Fibroblast of skin of right quadriceps (primary cell): ENCODE data around the gene CWC27.
A peak's percentile ranks its signal among the peaks of the same experiment; 100 is the strongest.
"Not testable (repeated sequence)": the region's sequence is repeated elsewhere in the genome, so short reads cannot be mapped to it uniquely, and the experiment has no call there.

ENCODE experiments used
- DNase-seq: peaks from one replicate; pipeline ENCODE4 v3.0.0-alpha.2; 2013

Gene CWC27

DNA sequence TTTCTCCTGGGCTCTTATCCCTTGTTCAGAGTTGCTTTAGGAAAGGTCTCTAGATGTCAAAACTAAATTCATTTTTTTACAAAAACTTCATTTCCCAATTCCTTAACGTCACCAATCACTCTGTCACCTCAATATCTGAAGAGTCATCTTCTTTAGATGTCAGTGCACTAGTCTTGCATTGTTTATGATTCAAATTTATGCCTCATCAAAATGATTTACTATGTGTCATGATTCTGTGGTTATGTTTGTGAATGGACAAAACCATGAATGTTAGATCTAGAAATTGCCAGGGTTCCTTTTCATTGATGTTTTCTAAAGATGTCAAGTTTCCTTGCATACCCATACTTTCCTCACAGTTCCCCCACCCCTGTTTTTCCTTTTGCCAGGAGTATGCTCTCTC, 21.5 kb downstream of the CWC27 start:
- peak; percentile 20 for DNase-seq

DNA sequence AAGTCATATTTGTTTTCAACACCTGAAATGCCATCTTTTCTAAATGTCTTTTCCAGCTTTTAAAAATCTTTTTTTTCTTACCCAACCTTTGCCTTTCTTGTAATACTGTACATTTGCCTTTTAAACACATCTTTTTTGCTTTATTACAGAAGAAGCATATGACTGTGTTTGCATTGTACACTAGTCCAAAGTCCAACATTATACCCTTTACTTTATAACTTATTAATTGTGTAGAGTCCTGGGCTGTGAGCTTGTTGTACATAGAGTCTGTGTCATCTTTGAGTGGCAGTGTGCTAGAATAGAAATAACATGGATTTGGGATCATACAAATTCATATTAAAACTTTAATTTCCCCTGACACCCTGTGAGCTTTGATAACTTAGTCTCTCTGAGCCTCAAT, 23.7 kb downstream of the CWC27 start:
- DNase-seq: no peak

DNA sequence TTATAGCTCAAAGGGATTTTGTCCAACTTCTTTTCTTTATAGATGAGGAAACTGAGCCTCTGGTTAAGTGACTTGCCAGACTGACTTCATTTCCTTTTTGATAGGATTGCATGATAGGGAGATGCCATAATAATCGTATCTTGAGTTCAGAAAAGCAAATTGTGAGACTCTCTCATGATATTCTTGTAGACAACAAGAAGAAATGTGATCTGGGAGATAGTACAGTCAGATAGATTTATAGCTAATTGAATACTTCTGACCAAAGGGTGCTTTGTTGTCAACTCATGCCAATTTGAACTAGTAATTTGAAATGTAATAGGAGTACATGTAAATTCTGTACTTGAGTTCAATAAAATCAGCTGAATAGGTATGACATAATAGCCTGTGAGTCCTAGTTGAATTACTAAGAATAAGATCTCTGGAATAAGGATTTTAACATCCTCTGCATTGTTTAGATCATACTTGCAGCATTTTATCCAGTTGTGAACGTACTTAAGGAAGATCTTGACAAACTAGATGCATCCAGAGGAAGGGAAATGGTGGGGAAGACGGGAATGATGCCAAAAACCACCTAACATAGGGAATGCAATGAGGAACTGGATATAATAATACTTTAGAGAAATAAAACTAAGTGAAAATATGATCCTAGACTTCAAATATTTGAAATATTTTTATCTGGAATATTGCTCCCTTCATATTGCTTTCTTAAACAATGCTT, 25.5 kb downstream of the CWC27 start:
- DNase-seq: no peak

DNA sequence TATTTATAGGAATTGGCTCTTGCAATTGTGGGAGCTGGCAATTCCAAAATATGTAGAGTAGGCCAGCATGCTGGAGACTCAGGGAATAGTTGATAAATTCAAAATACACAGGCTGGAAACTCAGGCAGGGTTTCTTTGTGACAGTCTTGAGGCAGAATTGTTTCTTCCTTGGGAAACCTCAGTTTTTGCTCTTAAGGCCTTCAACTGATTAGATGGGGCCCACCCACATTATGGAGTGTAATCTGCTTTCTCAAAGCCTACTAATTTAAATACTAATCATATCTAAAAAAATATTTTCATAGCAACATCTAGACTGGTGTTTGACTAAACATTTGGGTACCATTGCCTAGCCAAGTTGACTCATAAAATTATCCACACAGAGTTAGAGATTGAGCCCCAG, 27.6 kb downstream of the CWC27 start:
- DNase-seq: no peak

DNA sequence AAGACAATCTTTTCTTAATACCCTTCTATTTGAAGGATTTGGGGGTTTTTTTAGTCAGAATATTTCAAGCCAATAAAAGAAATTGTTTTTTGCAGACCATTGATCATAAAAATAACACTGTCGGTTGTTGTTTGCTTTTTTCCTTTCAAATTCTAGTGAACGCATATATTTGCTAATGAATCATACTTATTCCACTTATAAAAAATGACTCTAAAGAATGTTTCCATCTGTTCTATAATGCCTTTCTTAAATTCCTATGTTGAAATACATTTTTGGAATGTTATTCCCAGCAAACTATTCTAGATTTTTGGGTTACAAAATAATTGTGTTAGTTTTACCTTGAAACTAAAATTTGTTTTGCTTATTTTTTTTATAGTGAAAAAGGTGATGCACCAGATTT, 32.2 kb downstream of the CWC27 start:
- peak; percentile 22 for DNase-seq

DNA sequence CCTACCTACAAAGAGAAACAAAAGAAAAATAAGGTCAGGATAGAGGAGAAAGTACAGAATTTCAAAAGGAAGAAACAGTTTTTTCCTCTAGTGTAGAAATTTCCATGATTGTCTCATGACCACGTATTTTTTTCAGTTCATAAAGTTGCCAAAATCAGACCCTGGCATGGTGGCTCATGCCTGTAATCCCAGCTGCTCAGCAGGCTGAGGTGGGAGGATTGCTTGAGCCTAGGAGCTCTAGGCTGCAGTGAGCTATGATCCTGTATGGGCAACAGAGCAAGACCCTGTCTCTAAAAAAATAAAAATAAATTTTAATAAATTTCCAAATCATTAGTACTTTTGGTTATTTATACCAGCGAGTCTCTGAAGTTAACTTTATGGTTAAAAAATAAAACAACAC, 37.8 kb downstream of the CWC27 start:
- DNase-seq: no peak

DNA sequence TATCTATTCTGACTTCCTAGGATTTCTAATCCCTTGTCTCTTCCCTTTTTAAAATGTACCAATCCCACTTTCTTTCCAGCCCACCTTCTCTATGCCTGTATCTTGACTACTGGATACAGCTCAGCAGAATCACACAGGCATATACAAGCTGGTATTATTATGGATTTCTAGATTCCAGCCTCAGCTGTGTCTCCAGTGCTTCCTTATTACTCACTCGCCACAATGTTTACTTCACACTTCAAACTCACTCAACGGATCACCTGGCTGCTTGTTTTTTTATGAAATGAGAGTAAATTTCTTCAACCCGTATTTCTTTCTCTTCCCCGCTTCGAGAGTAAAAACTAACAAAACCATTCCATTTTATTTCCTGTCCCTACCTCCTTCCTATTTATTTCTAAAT, 38.8 kb downstream of the CWC27 start:
- DNase-seq: no peak

DNA sequence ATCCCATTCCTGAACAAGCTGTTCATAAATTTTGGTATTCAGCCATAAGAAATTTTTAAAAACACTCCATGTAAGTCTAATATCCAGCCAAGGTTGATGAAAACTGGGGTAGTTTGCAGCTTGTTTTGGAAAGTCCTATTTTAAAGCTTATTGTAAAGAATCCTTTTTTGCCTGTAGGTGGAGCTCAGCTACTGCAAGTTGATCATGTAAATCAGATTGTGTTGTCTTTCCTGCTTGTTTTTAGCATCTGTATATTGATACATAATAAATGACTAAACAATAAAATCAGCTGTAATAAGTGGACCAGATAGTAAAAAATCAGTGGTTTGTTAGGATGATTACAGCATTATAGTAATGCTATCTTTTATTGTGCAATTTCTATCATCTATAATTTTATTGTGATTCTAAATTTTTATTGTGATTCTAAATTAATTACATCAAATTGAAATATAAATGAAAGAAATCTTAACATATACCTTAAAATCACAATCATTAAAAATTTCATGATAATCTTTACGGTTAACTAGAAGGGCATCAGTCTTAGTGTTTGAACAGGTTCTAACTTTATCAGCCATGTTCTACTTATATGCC, 42.4 kb downstream of the CWC27 start:
- peak; percentile 58 for DNase-seq

DNA sequence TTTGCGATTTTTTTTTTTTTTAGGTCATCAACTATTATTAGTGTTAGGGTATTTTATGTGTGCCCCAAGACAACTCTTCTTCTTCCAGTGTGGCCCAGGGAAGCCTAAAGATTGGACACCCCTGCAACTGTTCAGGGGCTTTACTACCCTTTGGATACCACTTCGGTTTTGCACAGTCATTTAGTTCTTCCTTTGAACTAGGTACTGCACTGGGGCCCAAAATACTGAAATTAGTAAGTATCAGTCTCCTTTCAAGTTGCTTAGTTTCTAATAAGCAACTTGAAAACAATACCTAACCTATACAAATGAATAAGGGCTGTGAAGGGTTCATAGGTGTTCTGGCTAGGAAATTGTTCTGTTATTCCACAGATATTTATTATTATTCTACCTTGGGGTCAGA, 45.3 kb downstream of the CWC27 start:
- no peak for DNase-seq

DNA sequence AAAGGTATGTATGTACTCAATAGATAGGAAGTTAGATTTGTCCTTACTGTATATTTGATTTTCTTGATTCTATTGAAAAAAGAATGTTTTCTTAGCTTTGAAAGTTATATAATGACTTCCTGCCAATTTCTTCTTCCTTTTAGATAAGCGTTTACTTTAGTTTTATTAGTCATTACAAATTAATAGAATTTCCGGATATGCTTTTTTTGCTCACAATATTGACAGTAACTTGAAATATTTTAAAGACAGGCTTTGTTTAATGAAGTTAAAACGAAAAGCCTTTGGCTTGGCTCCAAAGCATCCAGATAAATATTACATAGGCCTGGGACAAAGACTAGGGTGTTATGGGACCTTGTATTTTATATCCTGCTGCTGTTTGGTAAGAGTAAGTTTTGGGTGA, 49.5 kb downstream of the CWC27 start:
- no peak for DNase-seq

DNA sequence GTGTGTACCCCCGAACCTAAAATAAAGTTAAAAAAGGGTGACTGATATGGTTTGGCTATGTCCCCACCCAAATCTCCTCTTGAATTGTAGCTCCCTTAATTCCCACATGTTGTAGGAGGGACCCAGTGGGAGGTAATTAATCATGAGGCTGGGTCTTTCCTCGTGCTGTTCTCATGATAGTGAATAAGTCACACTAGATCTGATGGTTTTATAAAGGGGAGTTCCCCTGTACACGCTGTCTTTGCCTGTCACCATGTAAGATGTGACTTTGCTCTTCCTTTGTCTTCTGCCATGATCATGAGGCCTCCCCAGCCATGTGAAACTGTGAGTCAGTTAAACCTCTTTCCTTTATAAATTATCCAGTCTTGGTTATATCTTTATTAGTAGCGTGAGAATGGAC, 50.6 kb downstream of the CWC27 start:
- DNase-seq: not testable (repeated sequence)

DNA sequence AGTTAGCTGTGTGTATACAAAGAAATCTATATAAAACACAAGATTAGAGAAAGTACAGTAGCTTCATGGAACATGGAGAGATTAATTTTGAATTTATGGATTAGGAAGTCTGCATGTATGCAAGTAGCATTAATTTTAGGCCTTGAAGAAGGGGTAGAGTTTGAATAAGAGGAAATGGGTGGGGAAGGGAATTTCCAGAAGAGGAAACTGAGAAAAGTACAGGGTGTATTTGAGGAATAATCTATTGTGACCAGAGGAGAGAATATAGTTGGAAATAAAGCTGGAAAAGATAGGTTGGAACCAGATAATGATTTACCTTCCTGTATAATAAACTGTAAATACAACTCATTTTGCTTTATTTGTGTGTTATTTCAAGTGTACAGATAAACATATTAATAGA, 53.6 kb downstream of the CWC27 start:
- DNase-seq: no peak

DNA sequence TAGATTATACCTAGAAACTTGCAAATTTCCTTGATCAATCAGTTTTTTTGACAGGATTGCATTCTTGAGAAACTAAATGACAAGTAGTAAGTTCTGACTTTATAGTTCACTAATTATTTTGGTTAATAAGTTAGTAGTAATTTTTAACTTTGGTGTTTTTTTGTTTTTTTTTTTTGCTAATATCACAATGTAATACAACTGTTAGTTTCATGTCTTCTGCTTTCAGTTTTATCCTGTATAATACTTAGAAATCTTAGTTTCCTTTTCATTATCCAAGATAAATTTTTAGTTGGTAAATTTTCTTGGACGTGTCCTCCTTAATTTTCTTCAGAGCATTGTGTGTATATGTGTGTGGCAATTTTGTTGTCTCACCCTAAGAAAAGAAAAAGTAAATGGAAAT, 57.8 kb downstream of the CWC27 start:
- DNase-seq: no peak

DNA sequence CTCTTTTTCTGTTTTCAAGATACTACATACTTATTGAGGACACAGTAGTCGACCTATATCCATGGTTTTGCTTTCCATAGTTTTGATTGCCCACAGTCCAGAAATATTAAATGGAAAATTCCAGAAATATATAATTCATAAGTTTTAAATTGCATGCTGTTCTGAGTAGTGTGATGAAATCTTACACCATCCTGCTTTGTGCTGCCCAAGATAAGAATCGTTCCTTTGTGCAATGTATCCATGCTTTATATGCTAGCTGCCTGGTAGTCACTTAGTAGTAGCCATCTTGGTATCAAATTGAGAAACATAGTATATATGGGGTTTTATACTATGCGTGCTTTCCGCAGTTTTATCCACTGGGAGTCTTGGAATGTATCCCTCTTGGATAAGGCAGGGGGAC, 59.0 kb downstream of the CWC27 start:
- DNase-seq: no peak

DNA sequence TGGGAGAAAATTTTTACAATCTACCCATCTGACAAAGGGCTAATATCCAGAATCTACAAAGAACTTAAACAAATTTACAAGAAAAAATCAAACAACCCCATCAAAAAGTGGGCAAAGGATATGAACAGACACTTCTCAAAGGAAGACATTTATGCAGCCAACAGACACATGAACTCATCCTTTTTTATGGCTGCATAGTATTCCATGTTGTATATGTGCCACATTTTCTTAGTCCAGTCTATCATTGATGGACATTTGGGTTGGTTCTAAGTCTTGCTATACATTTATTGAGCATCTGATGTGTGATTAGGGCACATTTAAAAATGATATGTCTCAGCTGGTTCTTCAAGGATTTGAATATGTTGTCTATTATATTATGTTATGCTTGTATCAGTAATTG, 61.9 kb downstream of the CWC27 start:
- DNase-seq: not testable (repeated sequence)

DNA sequence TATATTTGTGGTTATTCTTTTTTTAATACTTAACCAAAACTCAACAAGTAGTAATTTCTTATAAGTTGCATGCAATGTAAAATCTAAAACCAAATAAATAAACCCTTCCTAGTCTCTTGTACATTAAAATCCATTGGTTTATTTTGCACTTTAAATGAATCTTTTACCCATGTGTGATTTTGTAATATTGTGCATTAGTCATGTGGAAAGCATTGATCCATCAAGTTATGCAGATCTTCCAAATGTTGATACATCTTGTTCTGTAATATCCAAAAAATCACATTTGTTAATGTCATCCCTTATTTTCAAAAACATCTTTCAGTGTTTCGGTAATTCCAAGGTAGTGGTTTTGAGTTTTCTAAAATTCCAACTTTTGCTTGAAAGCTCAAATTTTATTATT, 63.3 kb downstream of the CWC27 start:
- no peak for DNase-seq

DNA sequence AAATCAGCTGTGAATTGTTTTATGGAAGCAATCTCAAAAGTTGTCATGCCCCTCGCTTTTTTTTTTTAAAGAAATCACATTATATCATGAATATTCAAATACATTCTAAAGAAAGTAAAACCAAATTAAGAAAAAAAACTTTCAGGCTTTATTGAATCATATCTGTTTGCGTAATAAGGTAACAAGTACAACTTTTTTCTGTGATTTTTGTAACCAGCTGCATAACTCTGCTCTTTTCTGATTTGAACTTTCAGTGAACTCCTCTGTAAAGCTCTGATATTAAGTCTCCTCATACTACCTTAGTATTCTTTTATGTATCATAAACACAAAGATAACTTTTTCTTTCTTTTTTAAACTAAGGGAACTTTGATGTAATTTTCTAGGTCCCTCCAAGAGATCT, 65.3 kb downstream of the CWC27 start:
- DNase-seq: no peak

DNA sequence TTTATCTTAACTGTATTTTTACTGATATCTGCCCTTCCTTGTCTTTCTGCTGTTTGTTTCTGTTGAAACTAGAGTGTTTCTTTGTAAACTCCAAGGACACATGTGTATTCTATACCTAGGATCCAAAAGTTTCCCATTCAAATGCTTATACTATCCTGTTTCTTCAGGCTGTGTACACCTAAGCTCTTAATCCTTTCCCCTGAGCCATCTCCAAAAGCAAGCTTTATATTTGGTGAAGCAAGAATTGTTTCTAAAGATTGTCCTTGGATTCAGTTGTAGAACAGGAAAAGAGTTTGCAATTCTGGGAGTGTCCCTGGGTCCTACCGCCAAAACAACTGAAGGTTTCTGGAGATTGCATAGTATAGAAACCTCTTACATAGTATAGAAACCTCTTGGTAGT, 65.9 kb downstream of the CWC27 start:
- DNase-seq: no peak

DNA sequence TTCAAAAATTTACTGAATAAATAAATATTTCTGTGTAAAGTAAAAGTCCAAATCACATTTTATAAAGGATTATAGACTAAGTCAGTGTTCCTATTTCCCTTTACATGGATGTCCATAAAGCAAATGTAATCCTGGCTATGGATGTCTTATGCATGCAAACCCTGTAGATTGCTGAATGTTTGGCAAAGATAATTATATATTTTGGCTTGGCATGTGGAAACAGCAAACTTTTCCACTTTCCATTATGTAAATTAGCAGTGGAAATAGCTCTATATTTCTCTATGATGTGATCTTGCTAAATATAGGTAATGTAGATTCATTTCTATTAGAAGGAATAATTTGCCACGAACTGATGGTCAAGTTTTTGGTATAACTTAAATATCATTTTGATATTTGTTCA, 66.5 kb downstream of the CWC27 start:
- no peak for DNase-seq

DNA sequence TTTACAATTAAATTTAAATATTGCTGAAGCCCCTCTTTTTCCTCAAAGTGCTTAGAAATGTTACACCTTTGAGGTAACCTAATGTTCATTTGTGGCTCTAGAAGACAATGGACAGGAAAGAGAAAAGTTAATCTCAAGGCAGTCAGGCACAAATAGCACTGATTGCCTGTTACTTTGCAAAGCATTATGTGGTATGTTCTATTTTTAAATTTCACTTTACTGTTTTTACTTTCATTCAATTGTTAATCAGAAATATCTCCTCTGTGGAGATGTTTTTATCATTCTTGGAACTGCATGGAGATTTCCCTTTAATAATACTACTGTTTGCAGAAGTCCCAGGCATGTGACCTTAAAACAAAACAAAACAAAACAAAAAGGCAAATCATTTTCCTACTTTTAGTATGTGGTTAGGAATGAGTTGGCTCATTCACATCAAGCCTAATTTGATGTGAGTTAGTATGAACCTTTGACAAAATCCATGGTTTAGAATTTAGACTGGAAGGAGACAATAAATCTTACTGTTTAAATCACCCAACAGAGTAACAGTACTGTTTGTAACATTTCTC, 67.5 kb downstream of the CWC27 start:
- DNase-seq: no peak

DNA sequence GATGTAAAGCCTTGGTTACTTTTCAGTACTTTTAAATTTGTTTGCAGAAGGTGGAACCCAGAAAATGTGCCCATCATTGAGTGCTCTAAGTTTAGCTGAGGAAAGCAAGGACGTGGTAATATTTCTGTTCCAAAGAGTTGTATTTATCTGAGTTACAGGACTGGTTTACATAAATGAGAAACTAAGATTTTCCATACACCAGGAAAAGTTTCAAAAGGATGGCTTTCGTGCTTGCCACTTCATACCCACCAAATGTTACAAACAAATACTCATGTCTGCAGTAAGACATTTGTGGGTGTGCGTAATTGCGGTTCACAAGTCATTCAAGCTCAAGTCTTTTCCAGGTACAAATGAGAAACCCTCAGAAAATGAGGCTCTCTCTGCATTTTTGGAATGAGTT, 68.1 kb downstream of the CWC27 start:
- no peak for DNase-seq

DNA sequence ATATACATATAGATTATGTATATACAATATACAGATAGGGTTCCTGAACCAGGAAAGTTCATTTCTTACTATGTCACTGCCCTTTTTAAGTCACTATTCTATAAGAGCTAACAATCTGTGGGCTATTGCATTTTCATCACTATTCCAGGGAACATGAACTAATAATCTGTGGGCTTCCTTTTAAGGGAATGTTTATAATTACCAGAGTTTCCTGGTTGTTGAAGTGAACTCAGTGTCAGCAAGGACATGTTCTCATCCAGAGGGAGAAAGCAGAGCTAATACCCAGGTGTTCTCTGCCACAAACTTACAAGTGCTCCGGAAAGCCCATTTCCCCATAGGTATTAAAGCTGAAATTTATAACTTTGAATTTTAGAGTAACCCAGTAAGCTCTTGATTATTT, 69.6 kb downstream of the CWC27 start:
- DNase-seq: peak; percentile 28

DNA sequence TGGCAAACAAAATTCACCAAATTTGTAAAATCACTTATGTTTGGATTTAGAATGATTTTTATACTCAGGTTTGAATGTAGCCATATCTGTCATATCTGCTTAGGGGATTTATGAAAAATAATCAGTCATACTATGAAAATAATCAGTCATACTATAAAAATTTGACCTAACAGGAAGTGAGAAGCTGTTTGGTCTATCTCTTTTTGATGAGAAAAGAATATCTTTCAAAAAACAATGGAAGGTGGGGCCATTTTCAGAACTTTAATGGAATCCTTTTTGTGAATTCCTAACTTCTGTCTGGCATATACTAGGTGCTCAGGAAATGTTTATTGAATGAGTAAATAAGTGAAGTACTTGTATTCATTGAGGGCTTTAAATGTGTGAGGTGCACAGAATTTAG, 70.1 kb downstream of the CWC27 start:
- no peak for DNase-seq

DNA sequence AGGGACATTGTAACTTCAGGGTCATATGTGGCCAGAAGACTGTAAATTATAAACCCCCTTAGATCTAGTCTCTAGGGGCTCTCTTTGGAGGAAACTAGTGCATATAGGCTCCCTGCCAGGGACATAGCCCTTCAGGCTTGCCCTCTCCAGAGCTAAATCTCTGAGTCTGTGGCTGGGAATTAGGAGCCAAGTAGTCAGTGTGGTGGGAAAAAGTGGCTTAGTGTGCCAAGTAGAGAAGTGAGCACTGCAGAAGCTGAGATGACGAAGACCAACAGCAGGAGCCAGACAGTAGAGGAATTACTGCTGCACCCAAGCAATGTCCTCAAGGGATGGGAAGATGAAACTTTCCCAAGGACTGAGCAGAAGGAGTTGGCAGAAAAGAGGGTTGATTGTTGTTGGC, 71.2 kb downstream of the CWC27 start:
- no peak for DNase-seq

DNA sequence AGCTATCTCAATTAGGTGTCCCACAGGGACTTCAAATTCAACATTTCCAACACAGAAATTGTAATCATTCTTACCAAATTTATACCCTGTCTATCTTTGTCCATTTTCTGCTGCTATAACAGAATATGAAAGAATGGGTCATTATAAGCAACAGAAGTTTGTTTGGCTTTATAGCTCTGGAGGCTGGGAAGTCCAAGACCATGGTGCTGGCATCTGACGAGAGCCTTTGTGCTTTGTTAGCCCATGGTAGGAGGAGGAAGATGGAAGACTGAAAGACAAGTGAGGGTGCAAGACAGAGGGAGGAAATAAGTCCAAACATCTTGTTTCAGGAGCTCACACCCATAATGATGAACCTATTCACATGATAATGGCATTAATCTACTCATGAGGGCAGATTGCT, 72.2 kb downstream of the CWC27 start:
- no peak for DNase-seq
